A549 (cell line): Measurements from ENCODE around the gene ZNF618. TPM values are rescaled to one million over a fixed set of nuclear protein-coding genes. Genes with fewer than 3 reads are reported as not detected.

Experiments
- ATAC-seq, 2 experiments: fragments of 200-7000 bp in 1 of 2; fragments of >200 bp in 1 of 2; cut with Nextera tagmentation in 1 of 2; cut with Tn5 transposase in 1 of 2; 3 replicates each; pipeline versions ENCODE4 v1.8.0 to v1.9.1; 2018 to 2020; ENCODE audit warnings: mild to moderate bottlenecking in 1 of 2, moderate library complexity in 1 of 2
- CTCF ChIA-PET: fragments of 300-600 bp; sonication (Branson Sonifier 250); formaldehyde crosslinking; extraction: SDS; loops from one replicate; lab custom pipeline; 2021; ENCODE audit warnings: antibody characterized with exemption, inconsistent platforms; lab: Yijun Ruan, JAX
- POLR2A ChIA-PET: fragments of 350-600 bp; formaldehyde crosslinking; extraction: SDS; loops from one replicate; lab custom pipeline; 2021; ENCODE audit warnings: antibody characterized with exemption, inconsistent platforms; lab: Yijun Ruan, JAX
- DNase-seq, 2 experiments: peaks; one replicate each; pipeline versions ENCODE4 v3.0.0 to v3.0.0-alpha.2; 2011 to 2016; ENCODE audit warnings: low read depth in 1 of 2, low spot score in 1 of 2
- FAIRE-seq: peaks from 2 replicates; lab custom pipeline; 2011; peaks lifted over from hg19 to GRCh38; lab: Jason Lieb, UNC
- H3K27ac ChIP-seq, 2 experiments: fragments of >200 bp; sonication (Bioruptor Twin); formaldehyde crosslinking; 3 replicates each; pipeline ENCODE4 v1.5.1; 2016 to 2017
- H3K4me1 ChIP-seq: fragments of >200 bp; sonication (Bioruptor Twin); formaldehyde crosslinking; 3 replicates; pipeline ENCODE4 v1.6.1; 2016
- H3K4me2 ChIP-seq: fragments of >200 bp; sonication (Bioruptor Twin); formaldehyde crosslinking; 3 replicates; pipeline ENCODE4 v1.6.1; 2016
- H3K4me3 ChIP-seq: fragments of >200 bp; sonication (Bioruptor Twin); formaldehyde crosslinking; 3 replicates; pipeline ENCODE4 v1.5.1; 2016
- H3K9me3 ChIP-seq: fragments of >200 bp; sonication (Bioruptor Twin); formaldehyde crosslinking; 3 replicates; pipeline ENCODE4 v1.6.1; 2016
- CBX8 ChIP-seq: fragments of 200-600 bp; sonication (generic); IDR thresholded peaks from 2 replicates; pipeline ENCODE4 v1.6.1; 2016
- CHD4 ChIP-seq: fragments of 200-600 bp; sonication (generic); IDR thresholded peaks from 2 replicates; pipeline ENCODE4 v1.6.1; 2016; ENCODE audit warnings: antibody characterized with exemption, mild to moderate bottlenecking, borderline replicate concordance
- EHMT2 ChIP-seq: fragments of 200-600 bp; sonication (generic); IDR thresholded peaks from 2 replicates; pipeline ENCODE4 v1.6.1; 2016; ENCODE audit warnings: antibody characterized with exemption, low read depth, mild to moderate bottlenecking, moderate library complexity
- FOSB ChIP-seq: fragments of 250-450 bp; sonication (Bioruptor Pico); IDR thresholded peaks from 2 replicates; pipeline ENCODE4 v1.5.0; 2020; ENCODE audit warnings: mild to moderate bottlenecking, moderate library complexity
- FOSL2 ChIP-seq, 2 experiments: fragments of 450-650 bp in 1 of 2; fragments of >200 bp in 1 of 2; sonication (Bioruptor Twin) in 1 of 2; formaldehyde crosslinking; IDR thresholded peaks; 2 replicates each; pipeline versions ENCODE4 v1.5.0 to v1.6.1; 2016 to 2020; ENCODE audit warnings: mild to moderate bottlenecking in 1 of 2, moderate library complexity in 1 of 2
- GATA3 ChIP-seq: IDR thresholded peaks from 2 replicates; pipeline ENCODE4 v1.6.1; 2012; ENCODE audit warnings: borderline replicate concordance
- HDAC2 ChIP-seq: fragments of 200-600 bp; sonication (generic); IDR thresholded peaks from 2 replicates; pipeline ENCODE4 v1.6.1; 2016
- MAZ ChIP-seq: fragments of 150-350 bp; IDR thresholded peaks from 2 replicates; pipeline ENCODE4 v1.6.1; 2014; ENCODE audit warnings: antibody characterized with exemption, low read depth, low read length, borderline replicate concordance
- MYC ChIP-seq: IDR thresholded peaks from 2 replicates; pipeline ENCODE4 v1.6.1; 2012; ENCODE audit warnings: mild to moderate bottlenecking, inconsistent platforms, low read length, improper control_type of control experiment, borderline replicate concordance
- RFX5 ChIP-seq: fragments of 450-650 bp; IDR thresholded peaks from 2 replicates; pipeline ENCODE4 v1.7.1; 2014; ENCODE audit warnings: antibody characterized with exemption, mild to moderate bottlenecking, moderate library complexity
- TFCP2L1 ChIP-seq: fragments of 250-450 bp; sonication (Bioruptor Pico); IDR thresholded peaks from 2 replicates; pipeline ENCODE4 v1.5.0; 2021; ENCODE audit warnings: mild to moderate bottlenecking
- TP53 ChIP-seq: fragments of 250-450 bp; sonication (Bioruptor Pico); IDR thresholded peaks from 2 replicates; pipeline ENCODE4 v1.5.0; 2021; ENCODE audit warnings: mild to moderate bottlenecking, moderate library complexity
- ZC3H11A ChIP-seq: fragments of 450-650 bp; IDR thresholded peaks from 2 replicates; pipeline ENCODE4 v1.6.1; 2014; ENCODE audit warnings: antibody characterized with exemption, mild to moderate bottlenecking
- ZFP36 ChIP-seq: fragments of 450-650 bp; IDR thresholded peaks from 2 replicates; pipeline ENCODE4 v1.6.1; 2014; ENCODE audit warnings: borderline replicate concordance; ENCODE audit not compliant: partially characterized antibody
- WGBS: methylation state at CpG from one replicate; pipeline ENCODE4 v1.1.6; 2017; ENCODE audit errors: missing lambda C conversion rate; 5-methylcytosine and 5-hydroxymethylcytosine counted together
- polyA plus RNA-seq, 4 experiments: library from polyadenylated mRNA; depleted of rRNA in 3 of 4; stranded (reverse); fragments of >200 nt; fragmentation: RNase III in 1 of 4; extraction: RNeasy Plus Mini Kit Qiagen cat#74134 plus additional on column Dnase treatment in 1 of 4; gene quantifications; 2 replicates in 3 of 4; 3 replicates in 1 of 4; pipeline ENCODE4 v1.2.3, GENCODE V29; 2011 to 2017
- TF ChIP-seq, protein P1 (sequence below): fragments of >200 bp; sonication (Bioruptor Twin); formaldehyde crosslinking; IDR thresholded peaks from 3 replicates; pipeline ENCODE4 v1.5.1; 2016
- TF ChIP-seq, protein P2 (sequence below): fragments of 250-450 bp; sonication (Bioruptor Pico); IDR thresholded peaks from 2 replicates; pipeline ENCODE4 v1.5.0; 2021; ENCODE audit warnings: mild to moderate bottlenecking, moderate library complexity, borderline replicate concordance
- TF ChIP-seq, protein P3 (sequence below): fragments of 200-600 bp; sonication (generic); IDR thresholded peaks from 2 replicates; pipeline ENCODE4 v1.6.1; 2016; ENCODE audit warnings: antibody characterized with exemption, mild to moderate bottlenecking, moderate library complexity
- TF ChIP-seq, protein P4 (sequence below): fragments of >200 bp; sonication (Bioruptor Twin); formaldehyde crosslinking; IDR thresholded peaks from 3 replicates; pipeline ENCODE4 v1.6.1; 2016

The ZNF618 gene
- polyA plus RNA-seq, 2 of the 4 experiments (the other 2 are of a cell fraction) = 9.0 to 10.0 TPM

DNA sequence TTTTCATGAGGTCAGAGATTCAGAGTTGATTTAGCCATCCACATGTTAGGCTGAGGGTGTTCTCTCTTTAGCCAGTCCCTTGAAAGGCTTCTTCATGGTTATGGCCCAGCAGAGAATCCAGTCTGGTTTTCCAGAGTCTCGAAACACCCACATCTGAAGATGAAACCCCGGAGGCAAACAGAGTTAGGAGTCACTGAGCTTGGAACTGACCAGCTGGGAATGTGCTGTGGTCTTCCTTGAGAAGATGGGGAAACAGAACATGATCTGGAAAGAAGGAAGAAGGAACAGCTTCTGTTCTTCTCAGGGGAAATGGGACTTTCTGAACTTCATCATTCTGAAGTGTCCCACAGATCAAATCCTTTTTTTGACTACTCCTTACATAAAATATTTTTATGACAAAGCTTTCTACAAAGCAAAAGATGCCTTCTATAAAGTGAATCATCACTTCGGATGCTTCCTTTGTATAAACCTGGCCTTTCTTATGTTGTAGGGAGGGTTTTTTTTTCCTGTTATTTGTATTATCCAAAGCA is 45.4 kb downstream of the ZNF618 start:
- no peak for DNase-seq
- FAIRE-seq = no peak
- 88% methylated on average over 3 of the region's 3 CpGs for WGBS
- CTCF ChIA-PET = interaction anchor here (1.1 to 2.6 kb wide), 2 partner anchors 15 to 33 kb away, joined by 3 to 6 read pairs; no protein-coding TSS in a partner anchor
- no peak overlapping the region for H3K4me3 ChIP-seq
- peaks cover 15% of the 10 kb centered on the region; the same call in 1 of the 3 replicates for H3K9me3 ChIP-seq
- TF ChIP-seq MAZ (no peak), CBX8 (no peak)
- TF ChIP-seq, protein P1, sequence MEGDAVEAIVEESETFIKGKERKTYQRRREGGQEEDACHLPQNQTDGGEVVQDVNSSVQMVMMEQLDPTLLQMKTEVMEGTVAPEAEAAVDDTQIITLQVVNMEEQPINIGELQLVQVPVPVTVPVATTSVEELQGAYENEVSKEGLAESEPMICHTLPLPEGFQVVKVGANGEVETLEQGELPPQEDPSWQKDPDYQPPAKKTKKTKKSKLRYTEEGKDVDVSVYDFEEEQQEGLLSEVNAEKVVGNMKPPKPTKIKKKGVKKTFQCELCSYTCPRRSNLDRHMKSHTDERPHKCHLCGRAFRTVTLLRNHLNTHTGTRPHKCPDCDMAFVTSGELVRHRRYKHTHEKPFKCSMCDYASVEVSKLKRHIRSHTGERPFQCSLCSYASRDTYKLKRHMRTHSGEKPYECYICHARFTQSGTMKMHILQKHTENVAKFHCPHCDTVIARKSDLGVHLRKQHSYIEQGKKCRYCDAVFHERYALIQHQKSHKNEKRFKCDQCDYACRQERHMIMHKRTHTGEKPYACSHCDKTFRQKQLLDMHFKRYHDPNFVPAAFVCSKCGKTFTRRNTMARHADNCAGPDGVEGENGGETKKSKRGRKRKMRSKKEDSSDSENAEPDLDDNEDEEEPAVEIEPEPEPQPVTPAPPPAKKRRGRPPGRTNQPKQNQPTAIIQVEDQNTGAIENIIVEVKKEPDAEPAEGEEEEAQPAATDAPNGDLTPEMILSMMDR = no peak
- TF ChIP-seq, protein P2, sequence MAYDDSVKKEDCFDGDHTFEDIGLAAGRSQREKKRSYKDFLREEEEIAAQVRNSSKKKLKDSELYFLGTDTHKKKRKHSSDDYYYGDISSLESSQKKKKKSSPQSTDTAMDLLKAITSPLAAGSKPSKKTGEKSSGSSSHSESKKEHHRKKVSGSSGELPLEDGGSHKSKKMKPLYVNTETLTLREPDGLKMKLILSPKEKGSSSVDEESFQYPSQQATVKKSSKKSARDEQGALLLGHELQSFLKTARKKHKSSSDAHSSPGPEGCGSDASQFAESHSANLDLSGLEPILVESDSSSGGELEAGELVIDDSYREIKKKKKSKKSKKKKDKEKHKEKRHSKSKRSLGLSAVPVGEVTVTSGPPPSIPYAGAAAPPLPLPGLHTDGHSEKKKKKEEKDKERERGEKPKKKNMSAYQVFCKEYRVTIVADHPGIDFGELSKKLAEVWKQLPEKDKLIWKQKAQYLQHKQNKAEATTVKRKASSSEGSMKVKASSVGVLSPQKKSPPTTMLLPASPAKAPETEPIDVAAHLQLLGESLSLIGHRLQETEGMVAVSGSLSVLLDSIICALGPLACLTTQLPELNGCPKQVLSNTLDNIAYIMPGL (CRISPR knock-in tag) = no peak
- TF ChIP-seq, all 56 proteins: peak for 0
- no peaks in the 10 kb centered on the region for H3K4me1 ChIP-seq
- no peak overlapping the region for H3K4me2 ChIP-seq
- H3K27ac ChIP-seq = no peak overlapping the region
- POLR2A ChIA-PET = no interaction called here
- no peak for ATAC-seq

DNA sequence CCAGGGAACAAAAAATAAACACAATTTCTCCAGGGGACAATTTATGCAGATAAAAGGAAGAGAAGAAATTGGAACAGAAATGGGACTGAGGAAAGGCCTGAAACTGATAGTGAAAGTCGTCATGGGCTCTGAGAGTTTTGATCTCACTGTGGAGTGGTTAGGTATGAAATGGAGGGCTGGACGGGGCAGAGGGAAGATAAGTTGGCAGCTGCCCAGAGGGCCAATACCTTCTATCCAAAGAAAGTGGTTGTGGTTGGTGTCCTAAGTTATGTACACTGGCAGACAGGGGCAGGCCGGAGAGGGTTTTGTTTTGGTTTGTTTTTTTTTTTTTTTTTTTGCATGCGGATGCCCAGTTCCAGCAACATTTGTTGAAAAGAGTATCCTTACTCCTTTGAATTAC is 46.1 kb downstream of the ZNF618 start:
- TF ChIP-seq EHMT2 (no peak), TFCP2L1 (CRISPR knock-in tag) (no peak), MYC (no peak), ZC3H11A (no peak), HDAC2 (no peak), RFX5 (no peak)
- Histone ChIP-seq H3K4me2 (no peak overlapping the region), H3K4me1 (no peaks in the 10 kb centered on the region), H3K4me3 (no peak overlapping the region), H3K9me3 (peaks cover 18% of the 10 kb centered on the region; the same call in 2 of the 3 replicates), H3K27ac (no peak overlapping the region)
- 91% methylated on average over 4 of the region's 4 CpGs for WGBS
- ATAC-seq = no peak
- ChIA-PET CTCF (interaction anchor here (1.1 to 2.6 kb wide), 2 partner anchors 16 to 34 kb away, joined by 3 to 6 read pairs; no protein-coding TSS in a partner anchor), POLR2A (no interaction called here)
- no peak for DNase-seq
- FAIRE-seq = no peak

DNA sequence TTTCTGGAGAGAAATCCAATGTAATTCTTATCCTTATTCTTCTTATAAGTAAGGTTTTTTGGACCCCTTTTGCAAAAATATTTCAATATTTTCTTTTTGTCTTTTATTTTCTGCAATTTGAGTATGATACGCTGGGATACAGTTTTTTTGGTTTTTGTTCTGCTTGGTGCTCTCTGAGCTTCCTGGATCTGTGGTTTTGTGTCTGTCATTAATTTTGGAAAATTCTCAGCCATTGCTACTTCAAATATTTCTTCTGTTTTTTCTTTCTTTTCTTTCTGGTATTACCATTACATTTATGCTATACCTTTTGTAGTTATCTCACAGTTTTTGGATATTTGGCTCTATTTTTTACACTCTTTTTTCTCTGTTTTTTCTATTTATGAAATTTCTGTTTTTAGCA is 50.1 kb downstream of the ZNF618 start:
- Histone ChIP-seq H3K9me3 (peaks cover 37% of the 10 kb centered on the region), H3K4me2 (no peak overlapping the region), H3K27ac (no peak overlapping the region), H3K4me3 (no peak overlapping the region), H3K4me1 (no peaks in the 10 kb centered on the region)
- ChIA-PET CTCF (no interaction called here), POLR2A (no interaction called here)
- DNase-seq (no peak), ATAC-seq (no peak), FAIRE-seq (no peak)
- 96% methylated on average over 1 of the region's 1 CpG for WGBS
- TF ChIP-seq ZFP36 (no peak), FOSL2 (IDR thresholded peaks at IDR 0.05) (no peak), FOSL2 (CRISPR knock-in tag; IDR thresholded peaks at IDR 0.05) (no peak), FOSB (CRISPR knock-in tag) (no peak), GATA3 (no peak), MYC (no peak), TP53 (no peak), CHD4 (no peak)
- TF ChIP-seq, protein P3, sequence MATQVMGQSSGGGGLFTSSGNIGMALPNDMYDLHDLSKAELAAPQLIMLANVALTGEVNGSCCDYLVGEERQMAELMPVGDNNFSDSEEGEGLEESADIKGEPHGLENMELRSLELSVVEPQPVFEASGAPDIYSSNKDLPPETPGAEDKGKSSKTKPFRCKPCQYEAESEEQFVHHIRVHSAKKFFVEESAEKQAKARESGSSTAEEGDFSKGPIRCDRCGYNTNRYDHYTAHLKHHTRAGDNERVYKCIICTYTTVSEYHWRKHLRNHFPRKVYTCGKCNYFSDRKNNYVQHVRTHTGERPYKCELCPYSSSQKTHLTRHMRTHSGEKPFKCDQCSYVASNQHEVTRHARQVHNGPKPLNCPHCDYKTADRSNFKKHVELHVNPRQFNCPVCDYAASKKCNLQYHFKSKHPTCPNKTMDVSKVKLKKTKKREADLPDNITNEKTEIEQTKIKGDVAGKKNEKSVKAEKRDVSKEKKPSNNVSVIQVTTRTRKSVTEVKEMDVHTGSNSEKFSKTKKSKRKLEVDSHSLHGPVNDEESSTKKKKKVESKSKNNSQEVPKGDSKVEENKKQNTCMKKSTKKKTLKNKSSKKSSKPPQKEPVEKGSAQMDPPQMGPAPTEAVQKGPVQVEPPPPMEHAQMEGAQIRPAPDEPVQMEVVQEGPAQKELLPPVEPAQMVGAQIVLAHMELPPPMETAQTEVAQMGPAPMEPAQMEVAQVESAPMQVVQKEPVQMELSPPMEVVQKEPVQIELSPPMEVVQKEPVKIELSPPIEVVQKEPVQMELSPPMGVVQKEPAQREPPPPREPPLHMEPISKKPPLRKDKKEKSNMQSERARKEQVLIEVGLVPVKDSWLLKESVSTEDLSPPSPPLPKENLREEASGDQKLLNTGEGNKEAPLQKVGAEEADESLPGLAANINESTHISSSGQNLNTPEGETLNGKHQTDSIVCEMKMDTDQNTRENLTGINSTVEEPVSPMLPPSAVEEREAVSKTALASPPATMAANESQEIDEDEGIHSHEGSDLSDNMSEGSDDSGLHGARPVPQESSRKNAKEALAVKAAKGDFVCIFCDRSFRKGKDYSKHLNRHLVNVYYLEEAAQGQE = no peak
- TF ChIP-seq, protein P1 = no peak
- TF ChIP-seq, protein P4, sequence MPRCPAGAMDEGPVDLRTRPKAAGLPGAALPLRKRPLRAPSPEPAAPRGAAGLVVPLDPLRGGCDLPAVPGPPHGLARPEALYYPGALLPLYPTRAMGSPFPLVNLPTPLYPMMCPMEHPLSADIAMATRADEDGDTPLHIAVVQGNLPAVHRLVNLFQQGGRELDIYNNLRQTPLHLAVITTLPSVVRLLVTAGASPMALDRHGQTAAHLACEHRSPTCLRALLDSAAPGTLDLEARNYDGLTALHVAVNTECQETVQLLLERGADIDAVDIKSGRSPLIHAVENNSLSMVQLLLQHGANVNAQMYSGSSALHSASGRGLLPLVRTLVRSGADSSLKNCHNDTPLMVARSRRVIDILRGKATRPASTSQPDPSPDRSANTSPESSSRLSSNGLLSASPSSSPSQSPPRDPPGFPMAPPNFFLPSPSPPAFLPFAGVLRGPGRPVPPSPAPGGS = no peak
- TF ChIP-seq, protein P2 (CRISPR knock-in tag) = no peak
